ENCODE measurements around the gene B4GALNT4.
"Not testable (repeated sequence)": the region's sequence is repeated elsewhere in the genome, so short reads cannot be mapped to it uniquely, and the experiment has no call there.

Gene B4GALNT4

GRCh38 chr11:409008-409599, 39.8 kb downstream of the B4GALNT4 start:
- no peak for DNase-seq

- no peak for DNase-seq
Measured at GRCh38 chr11:409600-410483, 40.5 kb downstream of the B4GALNT4 start.

GRCh38 chr11:410711-411110, 41.4 kb downstream of the B4GALNT4 start:
- not testable (repeated sequence) for DNase-seq

GRCh38 chr11:411520-411919, 42.2 kb downstream of the B4GALNT4 start:
- DNase-seq: not testable (repeated sequence)

- DNase-seq: no peak
Measured at GRCh38 chr11:412641-413119, 43.4 kb downstream of the B4GALNT4 start.

GRCh38 chr11:413120-414081, 44.1 kb downstream of the B4GALNT4 start:
- no peak for DNase-seq

- no peak for DNase-seq
Measured at GRCh38 chr11:414318-414857, 45.1 kb downstream of the B4GALNT4 start.

GRCh38 chr11:415640-416041, 46.3 kb downstream of the B4GALNT4 start:
- DNase-seq: no peak

- DNase-seq: no peak
Measured at GRCh38 chr11:416051-416756, 46.9 kb downstream of the B4GALNT4 start.

GRCh38 chr11:416757-417621, 47.7 kb downstream of the B4GALNT4 start:
- peak; percentile 46 for DNase-seq

- DNase-seq: no peak
Measured at GRCh38 chr11:417652-418342, 48.5 kb downstream of the B4GALNT4 start.

- no peak for DNase-seq
Measured at GRCh38 chr11:418343-419247, 49.3 kb downstream of the B4GALNT4 start.

GRCh38 chr11:419248-420005, 50.1 kb downstream of the B4GALNT4 start:
- no peak for DNase-seq

- no peak for DNase-seq
Measured at GRCh38 chr11:420054-420910, 51.0 kb downstream of the B4GALNT4 start.

GRCh38 chr11:420911-421321, 51.6 kb downstream of the B4GALNT4 start:
- no peak for DNase-seq

GRCh38 chr11:422249-422656, 53.0 kb downstream of the B4GALNT4 start:
- DNase-seq: no peak

GRCh38 chr11:424232-424631, 54.9 kb downstream of the B4GALNT4 start:
- DNase-seq: no peak
